Measurements from ENCODE around the gene ZCCHC14.

- TF ChIP-seq FOSL1 (IDR thresholded peaks at IDR 0.05; ENCODE audit: low read depth) (no peak), POLR2AphosphoS5 (IDR thresholded peaks at IDR 0.05; ENCODE audit: low read depth, low read length) (no peak), EZH2phosphoT487 (IDR thresholded peaks at IDR 0.05; ENCODE audit: borderline replicate concordance) (no peak), RAD21 (IDR thresholded peaks at IDR 0.05; ENCODE audit: low read depth) (no peak), POLR2A (IDR thresholded peaks at IDR 0.05; ENCODE audit: borderline replicate concordance, extremely low read depth, insufficient read depth, insufficient read length) (no peak)
Measured at GRCh38 chr16:87411375-87412271, 81.2 kb downstream of the ZCCHC14 start.

Measured in HCT116 (cell line).